ENCODE measurements around the gene STAT4.
A peak's percentile ranks its signal among the peaks of the same experiment; 100 is the strongest.

STAT4 gene

DNA sequence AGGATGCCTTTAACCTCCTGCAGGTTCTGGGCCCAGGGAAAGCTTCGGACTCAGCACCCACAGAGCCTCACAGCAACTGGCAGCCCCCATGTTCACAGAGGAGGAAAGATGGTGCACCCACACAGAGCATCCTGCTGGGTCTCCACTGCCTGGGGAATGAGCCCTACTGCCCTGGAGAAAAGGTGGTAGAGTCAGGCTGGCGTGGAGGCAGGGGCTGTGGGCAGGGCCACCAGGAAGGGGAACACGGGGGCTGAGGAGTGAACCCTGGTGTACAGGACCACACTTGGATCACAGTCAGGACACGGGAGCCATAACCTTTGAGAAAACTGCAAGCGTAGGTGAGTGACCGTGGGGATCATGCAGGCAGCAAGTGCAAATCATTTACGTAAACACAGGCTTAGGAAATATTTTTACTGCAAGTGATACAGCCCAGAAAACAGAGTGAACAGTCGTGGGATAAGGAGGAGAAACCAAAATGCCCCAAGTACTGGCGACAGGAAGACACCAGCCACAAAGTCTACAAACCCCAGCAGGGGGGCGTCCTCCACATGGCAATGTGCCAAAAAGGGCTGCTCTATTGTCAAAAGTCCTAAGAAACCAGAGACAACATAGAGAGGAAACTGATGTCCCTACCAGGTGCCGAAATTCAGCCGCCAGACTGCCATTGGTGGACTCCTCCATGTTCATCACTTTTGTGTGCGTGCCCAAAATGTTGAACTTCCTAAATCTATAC lies 164.4 kb downstream of the STAT4 start:
- H3K4me3 ChIP-seq = no peak overlapping the region
- no peak overlapping the region for H3K27ac ChIP-seq

DNA sequence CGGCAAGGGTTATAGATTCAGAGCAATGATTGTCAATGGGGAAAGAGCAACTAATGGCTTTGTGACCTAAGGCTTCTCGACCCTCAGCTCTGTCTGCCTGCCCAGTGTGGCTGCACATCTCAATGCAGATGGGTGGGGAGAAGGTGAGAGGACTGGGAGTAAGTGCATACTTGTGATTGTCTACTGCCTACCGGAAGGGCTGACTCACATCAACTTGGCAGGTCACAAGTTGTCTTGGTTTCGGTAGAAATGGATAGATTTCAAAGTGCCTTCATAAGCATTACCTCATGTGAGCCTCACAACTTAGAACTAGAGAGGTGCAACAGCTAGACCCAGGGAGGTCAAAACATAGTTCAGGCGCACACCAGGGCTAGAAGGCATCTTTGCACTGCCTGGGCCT lies 166.2 kb downstream of the STAT4 start:
- Histone ChIP-seq H3K4me3 (no peak overlapping the region), H3K27ac (no peak overlapping the region)

GRCh38 chr2:190982262-190983034 lies 168.3 kb downstream of the STAT4 start:
- no peak overlapping the region for H3K27ac ChIP-seq

DNA sequence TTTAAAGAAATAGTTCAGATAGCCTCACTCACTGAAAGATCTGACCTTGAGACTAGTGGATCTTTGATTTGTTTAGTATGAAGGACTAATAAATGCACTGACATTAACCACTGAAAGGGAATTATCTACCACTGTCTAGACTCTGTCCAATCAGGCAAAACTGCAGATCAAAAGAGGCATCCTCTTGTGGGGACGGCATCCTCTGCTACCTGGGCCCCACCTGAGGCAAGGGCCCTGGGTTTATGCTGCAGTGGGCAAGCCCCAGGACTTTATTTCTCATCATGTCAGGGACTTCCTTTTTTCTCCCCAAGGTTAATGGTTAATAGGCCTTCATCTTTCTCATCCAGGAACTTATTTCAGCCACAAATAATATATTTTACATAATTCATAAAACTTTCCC lies 169.1 kb downstream of the STAT4 start:
- no peak overlapping the region for H3K4me3 ChIP-seq
- H3K27ac ChIP-seq = peak overlapping the region in 1 of 21 experiments; percentile 8

More at GRCh38 chr2:190982262-190983034, 168.3 kb downstream of the STAT4 start:
- no peak overlapping the region for H3K4me3 ChIP-seq

- H3K27ac ChIP-seq = peak overlapping the region in 3 of 21 experiments; percentile 8 to 28 (median 8)
- no peak overlapping the region for H3K4me3 ChIP-seq
Observed at GRCh38 chr2:190981333-190981732, 169.5 kb downstream of the STAT4 start.

DNA sequence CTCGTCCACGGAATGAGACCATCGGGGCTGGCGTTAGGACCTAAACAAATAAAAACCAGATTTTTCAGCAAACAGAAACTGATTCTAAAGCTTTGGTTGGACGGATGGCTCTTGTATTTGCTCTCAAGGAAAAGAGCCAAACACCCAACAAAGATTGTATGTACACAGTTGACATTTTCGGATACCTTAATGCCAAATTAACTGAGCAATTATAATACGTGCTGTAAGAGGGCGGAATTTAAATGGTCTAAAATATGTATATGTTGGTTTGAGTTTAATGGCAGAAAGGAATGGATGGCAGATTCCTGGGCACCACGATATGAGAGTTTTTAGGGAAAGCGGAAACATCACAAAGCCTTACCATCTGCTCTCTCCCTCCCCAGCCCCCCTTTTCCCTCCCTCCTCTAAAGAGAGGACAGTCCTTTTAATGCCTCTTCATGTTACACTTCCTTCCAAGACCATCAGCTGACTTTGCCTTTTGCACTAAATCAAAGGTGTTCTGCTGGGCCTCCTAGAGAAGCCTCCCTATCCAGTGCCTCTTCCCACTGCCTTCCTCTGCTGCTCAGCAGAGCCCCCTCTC lies 170.1 kb downstream of the STAT4 start:
- Histone ChIP-seq H3K4me3 (no peak overlapping the region), H3K27ac (peak overlapping the region in 6 of 21 experiments; percentile 4 to 34 (median 24))

DNA sequence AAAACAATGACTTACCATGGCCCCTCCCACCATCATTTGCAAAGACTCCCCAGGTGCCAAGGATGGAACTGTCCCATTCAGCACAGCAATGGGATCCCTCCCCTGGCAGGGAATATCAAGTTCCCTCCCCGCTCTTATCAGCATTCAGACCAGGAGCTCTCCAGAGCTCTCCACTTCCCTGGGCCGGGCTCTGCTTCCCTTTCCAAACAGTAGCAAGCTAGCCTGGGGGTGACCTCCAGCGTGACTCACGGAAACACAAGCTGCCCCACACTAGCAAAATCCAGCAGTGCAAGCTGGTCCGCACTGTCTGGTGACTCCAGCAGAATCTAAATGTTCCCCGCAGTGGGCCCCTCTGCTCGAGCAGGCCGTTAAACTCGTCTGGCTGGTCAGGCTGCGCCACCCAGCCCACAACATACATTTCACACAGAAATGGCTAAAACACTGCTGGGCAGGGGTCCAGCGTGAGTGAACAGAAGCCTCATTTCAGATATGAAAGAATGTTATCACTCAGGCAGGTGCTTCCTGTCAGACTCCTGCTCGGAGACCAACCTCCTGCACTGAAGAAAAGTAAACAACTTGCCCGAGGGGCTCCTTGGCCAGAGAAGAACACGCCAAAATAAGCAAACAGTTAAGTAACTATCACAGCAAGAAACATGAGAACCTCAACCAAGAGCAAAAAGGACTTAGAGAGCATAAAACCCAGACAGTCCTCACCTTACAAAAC lies 170.7 kb downstream of the STAT4 start:
- H3K27ac ChIP-seq = peak overlapping the region in 6 of 21 experiments; percentile 8 to 34 (median 24)
- no peak overlapping the region for H3K4me3 ChIP-seq

Measured in skin epidermis (tissue), 12 donors.